HCT116 (cell line): ENCODE data around the gene TMC2. TPM values are rescaled to one million over a fixed set of nuclear protein-coding genes. Genes with fewer than 3 reads are reported as not detected.

Experiments used
- ATAC-seq: fragments of 200-7000 bp; cut with Tn5 transposase; 2 replicates; pipeline ENCODE4 v1.9.1; 2020; ENCODE audit warnings: mild to moderate bottlenecking, moderate library complexity
- BruUV-seq: library from RNA; stranded (reverse); fragments of 400-500 nt; replicated peaks from 2 replicates; lab custom pipeline; 2021; lab: Mats Ljungman, UMichigan
- CTCF ChIA-PET: fragments of 300-600 bp; sonication (Branson Sonifier 250); formaldehyde crosslinking; loops from one replicate; lab custom pipeline; 2021; ENCODE audit warnings: antibody characterized with exemption; lab: Charles Lee
- POLR2A ChIA-PET: fragments of 300-600, 350-600 bp; sonication (Branson Sonifier 250); formaldehyde crosslinking; loops from one replicate; lab custom pipeline; 2021; ENCODE audit warnings: antibody characterized with exemption; lab: Charles Lee
- RAD21 ChIA-PET, 2 experiments: fragments of 300-600 bp; sonication (Branson Sonifier 250); formaldehyde crosslinking; loops; one replicate each; lab custom pipeline; 2023; ENCODE audit warnings: low total read pairs in 2 of 2; ENCODE audit not compliant: uncharacterized antibody in 2 of 2, unreplicated experiment in 2 of 2, low non-redundant PET in 1 of 2; lab: Charles Lee
- DNase-seq: peaks from one replicate; pipeline ENCODE4 v3.0.0-alpha.2; 2010; ENCODE audit warnings: low read depth, low spot score
- H2AFZ ChIP-seq: fragments of 200-600 bp; shearing (Covaris generic), sonication (generic); 2 replicates; pipeline ENCODE4 v1.6.1; 2017; ENCODE audit warnings: low read depth, mixed run types, mixed read lengths, antibody characterized with exemption, low read length; ENCODE audit not compliant: poor library complexity, severe bottlenecking
- H3K27ac ChIP-seq: 2 replicates; pipeline ENCODE4 v1.5.1; 2012; ENCODE audit warnings: low read depth, low read length
- H3K27me3 ChIP-seq: fragments of 200-600 bp; sonication (generic); 2 replicates; pipeline ENCODE4 v1.6.1; 2016; ENCODE audit warnings: mixed run types, low read length, mixed read lengths; ENCODE audit not compliant: insufficient read depth
- H3K36me3 ChIP-seq, 2 experiments: fragments of 200-500 bp in 1 of 2; fragments of 200-600 bp in 1 of 2; sonication (Bioruptor generic) in 1 of 2; sonication (generic) in 1 of 2; 2 replicates each; pipeline versions ENCODE4 v1.5.1 to v1.6.1; 2014 to 2016; ENCODE audit warnings: low read length in 2 of 2, inconsistent platforms in 1 of 2, mixed read lengths in 1 of 2, mixed run types in 1 of 2; ENCODE audit not compliant: insufficient read depth in 2 of 2, control insufficient read depth in 1 of 2
- H3K4me1 ChIP-seq, 2 experiments: fragments of 200-600 bp in 1 of 2; sonication (generic) in 1 of 2; 2 replicates each; pipeline versions ENCODE4 v1.5.1 to v1.6.1; 2012 to 2017; ENCODE audit warnings: low read length in 2 of 2, inconsistent platforms in 1 of 2, mild to moderate bottlenecking in 1 of 2, mixed read lengths in 1 of 2, mixed run types in 1 of 2, moderate library complexity in 1 of 2; ENCODE audit not compliant: insufficient read depth in 2 of 2, control insufficient read depth in 1 of 2
- H3K4me2 ChIP-seq: fragments of 200-600 bp; sonication (generic); 2 replicates; pipeline ENCODE4 v1.6.1; 2017; ENCODE audit warnings: mixed run types, low read length, mixed read lengths
- H3K4me3 ChIP-seq, 2 experiments: fragments of 200-600 bp in 1 of 2; sonication (generic) in 1 of 2; replicated peaks in 1 of 2; 2 replicates each; pipeline ENCODE4 v1.5.1; 2011 to 2016; ENCODE audit warnings: low read length in 2 of 2, control low read depth in 1 of 2, low read depth in 1 of 2, mild to moderate bottlenecking in 1 of 2, mixed read lengths in 1 of 2, mixed run types in 1 of 2
- H3K79me2 ChIP-seq: fragments of 200-600 bp; sonication (generic); 2 replicates; pipeline ENCODE4 v1.6.1; 2017; ENCODE audit warnings: mild to moderate bottlenecking, mixed run types, low read length, moderate library complexity, mixed read lengths; ENCODE audit not compliant: insufficient read depth
- H3K9ac ChIP-seq: fragments of 200-600 bp; sonication (generic); 2 replicates; pipeline ENCODE4 v1.6.1; 2016; ENCODE audit warnings: low read length, mixed read lengths
- H3K9me2 ChIP-seq: fragments of 200-600 bp; sonication (generic), shearing (Covaris generic); 2 replicates; pipeline ENCODE4 v1.6.1; 2017; ENCODE audit warnings: mixed run types, mild to moderate bottlenecking, moderate library complexity; ENCODE audit not compliant: insufficient read depth
- H3K9me3 ChIP-seq, 2 experiments: fragments of 200-500 bp in 1 of 2; fragments of 200-600 bp in 1 of 2; sonication (Bioruptor generic) in 1 of 2; sonication (generic) in 1 of 2; 2 replicates each; pipeline ENCODE4 v1.6.1; 2014 to 2017; ENCODE audit warnings: low read length in 2 of 2, mixed read lengths in 2 of 2, inconsistent platforms in 1 of 2, low read depth in 1 of 2, mild to moderate bottlenecking in 1 of 2, mixed run types in 1 of 2, moderate library complexity in 1 of 2; ENCODE audit not compliant: control insufficient read depth in 1 of 2, insufficient read depth in 1 of 2
- H4K20me1 ChIP-seq: fragments of 200-600 bp; sonication (generic), shearing (Covaris generic); 2 replicates; pipeline ENCODE4 v1.6.1; 2017; ENCODE audit warnings: mixed run types, mild to moderate bottlenecking, moderate library complexity; ENCODE audit not compliant: insufficient read depth
- CBX3 ChIP-seq: IDR thresholded peaks from 2 replicates; pipeline ENCODE4 v1.6.1; 2012; ENCODE audit warnings: low read depth
- CTCF ChIP-seq, 3 experiments: fragments of 200-600 bp in 1 of 3; sonication (generic) in 1 of 3; IDR thresholded peaks in 2 of 3; conservative IDR thresholded peaks in 1 of 3; 2 replicates each; pipeline ENCODE4 v1.5.1; 2012 to 2017; ENCODE audit warnings: low read depth in 2 of 3, low read length in 2 of 3, antibody characterized with exemption in 1 of 3, borderline replicate concordance in 1 of 3, control low read depth in 1 of 3, mild to moderate bottlenecking in 1 of 3, mixed read lengths in 1 of 3, mixed run types in 1 of 3, moderate library complexity in 1 of 3; ENCODE audit not compliant: insufficient read depth in 1 of 3
- EGR1 ChIP-seq: IDR thresholded peaks from 2 replicates; pipeline ENCODE4 v1.6.1; 2012; ENCODE audit warnings: low read depth
- ELF1 ChIP-seq: IDR thresholded peaks from 2 replicates; pipeline ENCODE4 v1.6.1; 2012; ENCODE audit warnings: low read depth, borderline replicate concordance
- RAD21 ChIP-seq: IDR thresholded peaks from 2 replicates; pipeline ENCODE4 v1.6.1; 2012; ENCODE audit warnings: low read depth, mild to moderate bottlenecking
- TCF7L2 ChIP-seq: IDR thresholded peaks from 2 replicates; pipeline ENCODE4 v1.7.0; 2011; ENCODE audit warnings: borderline replicate concordance, inconsistent platforms; ENCODE audit not compliant: insufficient read depth, insufficient read length; ENCODE audit errors: extremely low read depth
- ZBTB33 ChIP-seq: IDR thresholded peaks from 2 replicates; pipeline ENCODE4 v1.6.1; 2011; ENCODE audit warnings: mild to moderate bottlenecking, low read length, moderate library complexity; ENCODE audit not compliant: insufficient replicate concordance; ENCODE audit errors: extremely low read depth
- ZNF274 ChIP-seq: fragments of 200-500 bp; sonication (Bioruptor generic); IDR thresholded peaks from 2 replicates; pipeline ENCODE4 v1.6.1; 2014; ENCODE audit warnings: mild to moderate bottlenecking, low read depth, low read length, inconsistent platforms
- intact Hi-C: fragments of 100-400 bp; cut with micrococcal nuclease; formaldehyde crosslinking; loops from 2 replicates; pipeline ENCODE4 v1.10.0; 2022
- total RNA-seq: library from RNA; stranded (reverse); gene quantifications from one replicate; pipeline ENCODE4 v1.2.1, GENCODE V29; 2021; ENCODE audit not compliant: unreplicated experiment

Gene TMC2
- total RNA-seq, 1 experiment from 2014 or later, result not detected

GRCh38 chr20:2688041-2688591 is 151.7 kb downstream of the TMC2 start:
- H3K27me3 ChIP-seq, result no peaks in the 10 kb centered on the region

More at GRCh38 chr20:2688041-2688591, 151.7 kb downstream of the TMC2 start:
- ChIA-PET CTCF (interaction anchor here (1.2 to 1.7 kb wide), 3 partner anchors 54 to 65 kb away, joined by 3 to 6 read pairs (median 5); no protein-coding TSS in a partner anchor), POLR2A (no interaction called here), RAD21 (interaction anchor here in 1 of 2 experiments (0.6 kb wide), 1 partner anchor 9 kb away, joined by 4 read pairs; no protein-coding TSS in a partner anchor)
- Histone ChIP-seq H2AFZ (peak overlapping the region; percentile 84), H4K20me1 (no peaks in the 10 kb centered on the region), H3K9me2 (no peaks in the 10 kb centered on the region), H3K9ac (no peak overlapping the region), H3K4me3 (no peak overlapping the region), H3K4me1 (peaks cover 0 to 11% of the 10 kb centered on the region in 2 experiments; a peak in 2 of 4 replicates), H3K4me2 (no peak overlapping the region), H3K79me2 (no peaks in the 10 kb centered on the region), H3K36me3 (no peaks in the 10 kb centered on the region), H3K27ac (no peak overlapping the region), H3K9me3 (no peaks in the 10 kb centered on the region)
- ATAC-seq (peak; percentile 56), DNase-seq (peak; percentile 15)
- intact Hi-C loops, result loop anchor here (2.0 to 5.0 kb wide), 2 partner anchors 55 to 164 kb away; no protein-coding TSS in a partner anchor
- BruUV-seq, result no TSS peak
- no peak for TF ChIP-seq EGR1
- TF ChIP-seq TCF7L2, result no peak
- peak; percentile 47 to 82 (median 75) for TF ChIP-seq CTCF (IDR thresholded peaks at IDR 0.05 in 2 of 3, conservative IDR thresholded peaks at IDR 0.05 in 1 of 3; ENCODE audit: borderline replicate concordance in 1 of 3, insufficient read depth in 1 of 3, low read depth in 2 of 3, low read length in 2 of 3)
- TF ChIP-seq ZBTB33, result no peak
- peak; percentile 72 for TF ChIP-seq RAD21
- TF ChIP-seq CBX3, result no peak
- TF ChIP-seq ELF1, result no peak
- no peak for TF ChIP-seq ZNF274
